Stimulated activated CD4-positive, alpha-beta T cell treated with anti-CD3 and anti-CD28 coated beads, Interleukin-12 subunit alpha, Interleukin-12 subunit beta, amount 100 ng/mL, for 48 hours (primary cell): ENCODE data around the gene TP53AIP1.

ENCODE experiments used
- DNase-seq, 3 donors: peaks; one replicate each; pipeline ENCODE4 v3.0.0-alpha.2; 2020; ENCODE audit warnings: low read depth in 2 of 3, low spot score in 1 of 3

Gene TP53AIP1

DNA sequence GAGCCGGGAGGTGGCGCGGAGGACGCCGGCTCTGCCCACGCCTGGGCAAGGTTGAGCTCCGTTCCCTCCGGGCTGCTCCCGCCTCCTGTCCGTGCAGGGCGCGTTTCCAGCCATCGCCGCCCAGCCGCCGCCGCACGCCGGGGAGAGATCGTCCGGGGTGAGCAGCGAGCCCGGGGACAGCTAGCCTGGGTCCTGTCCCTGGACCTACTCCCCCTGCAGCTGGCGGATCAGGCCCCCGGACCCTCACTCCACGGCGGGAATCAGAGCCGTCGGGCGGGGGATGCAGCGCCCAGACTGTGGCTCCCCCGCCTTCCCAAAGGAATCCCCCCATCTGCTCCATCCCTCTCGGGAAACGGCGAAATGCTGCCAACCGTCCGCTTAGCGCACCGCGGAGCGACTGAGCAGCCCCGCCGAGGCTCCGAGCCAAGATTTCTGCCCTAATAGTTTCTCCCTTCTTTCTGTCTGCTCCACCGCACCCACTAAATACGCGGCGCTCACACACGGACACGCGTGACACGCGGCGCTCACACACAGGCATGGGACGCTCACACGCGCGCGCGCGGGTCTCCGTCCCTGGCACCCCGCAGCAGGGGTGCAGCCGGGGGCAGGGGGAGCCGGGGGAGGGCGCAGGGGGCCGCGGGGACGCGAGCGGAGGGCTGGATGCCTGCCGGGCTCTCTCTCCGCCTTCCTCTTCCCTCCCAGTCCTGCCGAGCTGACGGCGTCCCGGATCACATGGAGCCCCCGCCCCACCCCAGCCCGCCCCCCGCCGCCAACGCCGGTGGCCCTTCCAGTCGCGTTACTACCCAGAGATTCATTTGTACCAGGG, 51.9 kb downstream of the TP53AIP1 start, which contains the start of gene KCNJ5:
TSS of gene KCNJ5 (plus strand) at position 814 of the 826 bp plus-strand sequence. CDS start 19,918 bp downstream, outside the sequence.
- DNase-seq: no peak

DNA sequence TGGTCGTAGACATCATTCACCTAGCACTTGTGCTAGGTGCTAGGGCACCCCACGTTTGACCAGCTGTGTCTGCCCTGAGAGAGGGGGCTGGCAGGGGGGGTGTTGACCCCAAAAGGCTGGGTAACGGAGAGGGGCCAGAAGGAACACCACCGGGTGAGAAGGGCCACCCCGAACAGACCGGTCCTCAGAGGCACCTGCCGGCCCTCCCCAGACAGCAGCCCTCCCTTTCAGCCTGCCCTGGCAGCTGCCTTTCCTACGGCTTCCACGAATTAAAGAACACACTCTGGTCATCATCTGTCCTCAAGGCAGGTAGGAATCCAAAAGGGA, 52.5 kb downstream of the TP53AIP1 start:
- DNase-seq: no peak

DNA sequence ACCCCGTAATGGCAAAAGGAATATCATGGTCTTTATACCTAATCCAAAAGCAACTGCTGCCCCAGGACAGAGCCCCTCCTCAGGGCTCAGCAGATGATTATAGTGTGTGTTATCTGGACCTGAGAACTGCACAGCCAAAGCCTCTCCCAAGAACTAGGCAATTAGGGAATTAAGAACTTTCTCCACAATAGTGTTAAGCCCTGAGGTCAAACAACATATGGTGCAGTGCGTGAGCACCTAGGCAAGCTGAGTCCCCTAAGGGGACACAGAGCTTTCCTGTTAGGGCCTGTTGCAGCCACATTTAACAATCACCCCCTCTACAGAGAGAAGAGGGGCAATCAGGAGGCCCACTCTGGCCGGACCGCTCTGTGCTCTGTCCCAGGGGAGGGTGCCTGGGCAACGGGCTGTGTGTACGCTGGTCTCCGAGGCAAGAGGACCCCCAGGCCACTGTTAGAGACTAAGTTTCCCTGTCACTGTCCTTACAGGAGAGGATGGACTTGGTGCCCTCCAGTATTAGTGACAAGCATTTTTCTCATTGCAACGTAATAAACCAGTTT, 52.9 kb downstream of the TP53AIP1 start:
- DNase-seq: no peak

DNA sequence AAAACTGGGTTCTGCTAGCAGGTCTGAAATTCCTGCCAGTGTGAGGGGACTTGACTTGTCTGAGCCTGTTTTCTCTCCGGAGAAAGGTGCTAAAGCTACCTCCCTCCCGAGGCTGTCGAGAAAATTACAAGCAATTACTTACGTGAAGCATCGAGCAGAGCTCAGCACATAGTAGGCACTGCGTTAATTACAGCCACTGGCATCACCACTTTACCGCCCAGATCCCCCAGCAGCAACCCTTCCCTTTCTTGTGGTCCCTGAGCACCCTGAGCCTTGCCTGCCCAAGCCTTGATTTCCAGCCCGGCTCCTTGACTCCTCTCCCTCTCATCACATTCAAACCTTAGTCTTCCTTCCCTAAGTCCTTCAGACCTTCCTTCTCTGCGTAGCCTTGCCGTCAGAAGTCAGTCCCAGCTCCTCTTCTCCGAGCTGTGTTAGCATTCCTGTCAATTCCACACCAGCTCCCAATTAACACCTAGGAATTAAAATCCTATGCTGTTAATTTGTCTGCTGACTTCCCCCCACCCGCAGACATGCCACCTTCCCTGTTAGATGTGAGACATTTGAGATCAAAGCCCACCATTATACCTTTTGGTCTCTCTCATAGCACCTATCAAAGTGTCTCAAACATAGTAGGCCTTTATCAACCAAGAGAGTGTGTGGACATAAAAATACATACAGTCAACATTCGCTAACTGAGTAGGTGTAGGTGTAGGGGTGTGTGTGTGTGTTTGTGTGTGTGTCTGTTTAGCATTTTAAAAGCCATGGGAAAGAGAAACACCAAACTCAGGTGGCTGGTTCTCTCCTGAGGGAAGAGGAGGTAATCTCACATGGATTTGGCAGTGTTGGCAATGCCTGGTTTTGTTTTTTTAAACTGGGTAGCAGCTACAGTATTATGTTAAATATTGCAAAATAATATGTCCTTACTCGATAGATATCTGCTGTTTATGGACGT, 54.4 kb downstream of the TP53AIP1 start:
- DNase-seq: no peak

DNA sequence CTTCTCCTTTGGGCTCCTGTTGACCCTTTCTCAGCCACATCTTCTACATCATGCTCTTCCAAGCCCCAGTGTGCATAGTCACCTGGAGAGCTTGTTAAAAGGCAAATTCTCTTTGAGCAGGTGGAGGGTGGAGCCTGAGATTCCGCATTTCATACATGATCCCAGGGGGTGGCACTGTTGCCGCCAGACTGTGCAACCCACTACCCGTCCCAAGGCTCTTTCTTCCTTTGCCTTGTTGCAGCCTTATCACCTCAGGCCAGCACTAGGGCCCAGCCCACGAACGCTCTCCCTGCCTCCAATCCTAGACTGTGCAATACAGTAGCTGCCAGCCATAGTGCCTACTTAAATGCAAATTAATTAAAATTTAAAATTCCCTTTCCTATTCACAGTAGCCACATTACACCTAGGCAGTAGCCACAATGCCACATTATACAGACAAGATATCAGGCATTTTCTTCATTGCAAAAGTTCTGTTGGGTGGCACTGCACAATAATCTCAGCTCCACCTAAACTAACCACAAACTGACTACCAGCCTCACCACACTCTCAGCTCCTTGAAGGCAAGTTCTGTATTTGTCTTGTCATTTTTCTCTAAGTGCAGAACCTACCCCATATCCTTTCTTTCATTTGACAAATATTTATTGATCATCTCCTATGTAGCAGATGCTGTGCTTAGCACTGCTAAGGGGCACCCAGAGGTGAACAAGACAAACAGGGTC, 56.1 kb downstream of the TP53AIP1 start:
- DNase-seq: no peak
